GM20431 (cell line): ENCODE measurements around the gene S100PBP.

Experiments
- in situ Hi-C: fragments of 300-500 bp; cut with MseI, MboI; formaldehyde crosslinking; loops from one replicate; pipeline ENCODE4 v1.15.0; 2020; ENCODE audit warnings: low sequenced_read_pairs; ENCODE audit not compliant: unreplicated experiment

S100PBP gene

DNA sequence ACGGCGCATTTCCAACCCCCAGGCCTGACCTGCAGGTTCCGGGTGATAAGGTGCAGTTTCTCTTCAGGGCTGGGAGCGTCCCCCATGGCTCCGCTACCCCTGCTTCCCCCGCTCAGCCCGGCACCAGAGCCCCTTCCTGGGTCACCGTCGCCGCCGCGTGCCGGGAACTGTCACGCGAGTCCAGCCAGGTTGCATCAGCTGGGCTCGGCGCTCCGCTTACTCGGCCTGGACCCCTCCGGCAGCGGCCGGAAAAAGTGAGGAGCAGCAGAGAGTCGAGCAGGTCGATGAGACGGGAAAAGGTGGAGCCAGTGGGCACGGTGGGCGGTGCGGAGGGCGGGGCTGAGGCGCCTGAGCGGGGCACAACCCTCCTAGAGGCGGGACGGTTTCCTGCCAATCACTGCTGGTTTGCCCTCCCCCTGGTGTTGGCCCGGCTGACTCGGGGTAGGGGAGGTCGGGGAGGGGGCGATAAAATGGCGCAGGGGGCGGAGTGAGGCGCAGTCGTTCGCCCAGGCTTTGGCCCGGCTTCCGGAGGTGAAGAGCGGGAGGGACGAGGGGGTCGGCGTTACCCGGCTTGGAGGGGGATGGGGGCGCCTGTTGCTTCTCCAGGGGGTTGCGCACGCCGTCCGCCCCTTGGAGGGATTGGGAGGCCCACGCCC is at the start of gene S100PBP, which contains the start of gene YARS1:
Gene S100PBP (plus strand): TSS at position 495 of the 656 bp plus-strand sequence. CDS start 8,447 bp downstream, outside the sequence.
Gene YARS1 (minus strand): TSS at position 200 of the 656 bp plus-strand sequence. CDS start 114 bp downstream, at position 86.
- in situ Hi-C loops: no loop called here

DNA sequence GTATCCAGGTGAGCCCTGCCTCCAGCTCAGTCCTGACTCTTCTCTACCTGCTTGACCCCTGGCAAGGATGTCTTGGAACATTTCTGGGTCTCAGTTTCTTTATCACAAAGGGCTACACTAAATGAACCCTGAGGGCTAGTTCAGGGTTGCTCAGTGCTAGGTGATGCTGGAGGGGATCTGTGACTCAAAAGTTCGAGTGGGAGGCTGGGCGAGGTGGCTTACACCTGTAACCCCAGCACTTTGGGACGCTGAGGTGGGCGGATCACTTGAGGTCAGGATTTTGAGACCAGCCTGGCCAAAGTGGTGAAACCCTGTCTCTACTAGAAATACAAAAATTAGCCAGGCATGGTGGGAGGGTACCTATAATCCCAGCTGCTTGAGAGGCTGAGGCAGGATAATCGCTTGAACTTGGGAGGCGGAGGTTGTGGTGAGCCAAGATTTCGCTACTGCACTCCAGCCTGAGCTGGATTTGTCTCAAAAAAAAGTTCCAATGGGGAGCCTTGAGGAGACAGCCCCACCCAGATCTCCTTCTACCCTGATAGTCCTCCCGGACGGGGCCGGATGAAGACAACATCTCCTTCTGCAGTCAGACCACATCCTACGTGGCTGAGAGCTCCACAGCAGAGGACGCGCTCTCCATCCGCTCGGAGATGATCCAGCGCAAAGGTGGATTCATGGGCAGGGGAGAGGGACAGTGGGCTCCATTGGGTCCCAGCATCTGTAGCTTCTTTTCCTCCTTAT is 49.2 kb upstream of the S100PBP start:
- in situ Hi-C loops: no loop called here

- in situ Hi-C loops: no loop called here
Measured at GRCh38 chr1:32769524-32770220, 47.8 kb upstream of the S100PBP start.

GRCh38 chr1:32770221-32770731 is 47.2 kb upstream of the S100PBP start:
- in situ Hi-C loops: no loop called here

DNA sequence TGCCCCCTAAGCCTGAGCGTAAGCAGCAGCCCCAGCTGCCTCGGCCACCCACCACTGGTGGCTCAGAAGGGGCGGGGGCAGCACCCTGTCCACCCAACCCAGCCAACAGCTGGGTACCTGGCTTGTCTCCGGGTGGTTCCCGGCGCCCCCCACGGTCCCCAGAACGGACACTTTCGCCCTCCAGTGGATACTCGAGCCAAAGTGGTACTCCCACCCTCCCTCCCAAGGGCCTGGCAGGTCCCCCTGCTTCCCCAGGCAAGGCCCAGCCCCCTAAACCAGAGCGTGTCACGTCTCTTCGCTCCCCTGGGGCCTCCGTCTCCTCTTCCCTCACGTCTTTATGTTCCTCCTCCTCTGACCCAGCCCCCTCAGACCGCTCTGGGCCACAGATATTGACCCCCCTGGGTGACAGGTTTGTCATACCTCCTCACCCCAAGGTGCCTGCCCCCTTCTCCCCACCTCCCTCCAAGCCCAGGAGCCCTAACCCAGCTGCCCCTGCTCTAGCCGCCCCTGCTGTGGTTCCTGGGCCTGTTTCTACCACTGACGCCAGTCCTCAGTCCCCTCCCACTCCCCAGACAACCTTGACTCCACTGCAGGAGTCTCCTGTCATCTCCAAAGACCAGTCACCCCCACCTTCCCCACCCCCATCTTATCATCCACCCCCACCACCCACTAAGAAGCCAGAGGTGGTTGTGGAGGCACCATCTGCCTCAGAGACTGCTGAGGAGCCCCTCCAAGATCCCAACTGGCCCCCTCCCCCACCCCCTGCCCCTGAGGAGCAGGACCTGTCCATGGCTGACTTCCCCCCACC is 46.5 kb upstream of the S100PBP start:
- in situ Hi-C loops: no loop called here

DNA sequence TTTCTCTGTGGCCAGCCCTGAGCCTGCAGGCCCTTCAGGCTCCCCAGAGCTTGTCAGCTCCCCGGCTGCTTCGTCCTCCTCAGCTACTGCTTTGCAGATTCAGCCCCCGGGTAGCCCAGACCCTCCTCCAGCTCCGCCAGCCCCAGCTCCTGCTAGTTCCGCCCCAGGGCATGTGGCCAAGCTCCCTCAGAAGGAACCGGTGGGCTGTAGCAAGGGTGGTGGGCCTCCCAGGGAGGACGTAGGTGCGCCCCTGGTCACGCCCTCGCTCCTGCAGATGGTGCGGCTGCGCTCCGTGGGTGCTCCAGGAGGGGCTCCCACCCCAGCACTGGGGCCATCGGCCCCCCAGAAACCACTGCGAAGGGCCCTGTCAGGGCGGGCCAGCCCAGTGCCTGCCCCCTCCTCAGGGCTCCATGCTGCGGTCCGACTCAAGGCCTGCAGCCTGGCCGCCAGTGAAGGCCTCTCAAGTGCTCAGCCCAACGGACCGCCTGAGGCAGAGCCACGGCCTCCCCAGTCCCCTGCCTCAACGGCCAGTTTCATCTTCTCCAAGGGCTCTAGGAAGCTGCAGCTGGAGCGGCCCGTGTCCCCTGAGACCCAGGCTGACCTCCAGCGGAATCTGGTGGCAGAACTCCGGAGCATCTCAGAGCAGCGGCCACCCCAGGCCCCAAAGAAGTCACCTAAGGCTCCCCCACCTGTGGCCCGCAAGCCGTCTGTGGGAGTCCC is 45.7 kb upstream of the S100PBP start:
- in situ Hi-C loops: no loop called here

DNA sequence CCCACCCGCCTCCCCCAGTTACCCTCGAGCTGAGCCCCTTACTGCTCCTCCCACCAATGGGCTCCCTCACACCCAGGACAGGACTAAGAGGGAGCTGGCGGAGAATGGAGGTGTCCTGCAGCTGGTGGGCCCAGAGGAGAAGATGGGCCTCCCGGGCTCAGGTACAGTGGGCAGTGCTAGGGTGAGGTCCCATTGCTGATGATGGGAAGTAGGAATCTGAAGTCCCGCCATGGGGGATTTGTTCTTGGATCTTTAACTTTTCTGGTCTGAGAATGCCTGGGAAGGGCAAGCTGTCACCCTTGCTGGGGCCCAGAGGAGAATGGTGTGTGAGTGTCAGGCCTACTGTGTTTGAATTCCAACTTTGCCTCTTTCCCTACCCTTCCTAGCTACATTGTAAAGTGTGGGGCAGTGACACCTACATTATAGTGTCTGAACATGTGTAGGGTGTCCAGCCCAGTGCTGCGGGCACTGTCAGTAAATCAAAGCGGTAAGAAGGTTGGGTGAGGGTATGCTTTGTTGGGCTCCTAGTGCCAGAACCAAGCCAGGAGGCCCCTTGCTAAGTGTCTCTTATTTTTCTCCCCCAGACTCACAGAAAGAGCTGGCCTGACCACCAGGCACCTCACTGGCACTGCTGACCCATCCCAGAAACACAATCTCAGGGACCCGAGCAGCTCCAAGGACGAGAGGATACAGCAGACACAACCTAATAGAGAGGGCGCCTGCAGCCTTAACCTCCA is 45.0 kb upstream of the S100PBP start:
- in situ Hi-C loops: no loop called here

DNA sequence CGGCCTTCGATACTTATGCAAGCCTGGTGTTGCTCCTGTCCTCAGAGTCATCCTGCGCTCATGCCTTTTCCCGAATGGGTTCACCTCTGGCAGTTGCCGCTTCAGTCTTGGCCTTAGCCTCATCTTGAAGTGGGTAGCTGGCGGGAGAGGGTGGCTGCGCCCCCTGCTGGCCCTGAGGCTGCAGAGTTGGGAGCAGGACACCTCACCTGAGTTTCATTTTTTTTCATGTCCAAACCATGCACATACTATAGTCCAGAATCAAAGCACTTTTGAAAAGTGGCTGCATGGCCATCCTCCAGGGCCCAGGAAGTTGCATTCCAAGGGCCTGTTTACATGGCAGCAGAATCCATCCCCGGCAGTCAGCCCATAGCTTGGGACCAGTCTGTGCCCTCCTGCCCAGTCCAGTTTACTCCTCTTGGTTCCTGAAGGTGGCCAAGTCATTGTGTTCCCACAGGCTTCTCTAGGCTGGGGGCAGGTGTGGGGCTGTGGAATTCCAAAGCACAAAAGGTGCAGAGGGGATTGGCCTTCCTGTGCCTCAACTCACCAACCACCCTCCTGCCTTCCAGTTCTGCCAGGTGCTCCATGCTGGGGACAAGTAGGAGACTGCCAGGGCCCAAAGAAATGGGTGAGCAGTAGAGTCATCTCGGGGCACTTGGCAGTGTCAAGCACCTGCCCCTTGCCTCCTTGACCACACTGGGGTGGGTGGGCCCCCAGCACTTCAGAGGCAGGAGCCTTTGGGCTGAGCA is 44.3 kb upstream of the S100PBP start:
- in situ Hi-C loops: no loop called here

DNA sequence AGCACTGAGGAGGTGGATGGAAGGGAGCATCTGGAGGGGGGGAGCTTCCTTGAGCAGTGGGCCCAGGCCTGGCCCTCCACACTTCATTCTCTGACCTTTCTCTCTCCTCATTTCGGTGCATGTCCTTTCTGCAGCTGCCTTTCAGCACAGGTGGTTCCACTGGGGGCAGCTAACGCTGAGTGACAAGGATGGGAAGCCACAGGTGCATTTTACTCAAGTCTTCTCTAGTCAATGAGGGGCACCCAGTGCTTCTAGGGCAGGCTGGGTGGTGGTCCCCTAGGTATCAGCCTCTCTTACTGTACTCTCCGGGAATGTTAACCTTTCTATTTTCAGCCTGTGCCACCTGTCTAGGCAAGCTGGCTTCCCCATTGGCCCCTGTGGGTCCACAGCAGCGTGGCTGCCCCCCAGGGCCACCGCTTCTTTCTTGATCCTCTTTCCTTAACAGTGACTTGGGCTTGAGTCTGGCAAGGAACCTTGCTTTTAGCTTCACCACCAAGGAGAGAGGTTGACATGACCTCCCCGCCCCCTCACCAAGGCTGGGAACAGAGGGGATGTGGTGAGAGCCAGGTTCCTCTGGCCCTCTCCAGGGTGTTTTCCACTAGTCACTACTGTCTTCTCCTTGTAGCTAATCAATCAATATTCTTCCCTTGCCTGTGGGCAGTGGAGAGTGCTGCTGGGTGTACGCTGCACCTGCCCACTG is 43.5 kb upstream of the S100PBP start:
- in situ Hi-C loops: no loop called here

- in situ Hi-C loops: no loop called here
Measured at GRCh38 chr1:32774464-32774808, 43.0 kb upstream of the S100PBP start.

GRCh38 chr1:32774950-32775634 is 42.4 kb upstream of the S100PBP start:
- in situ Hi-C loops: no loop called here

- in situ Hi-C loops: no loop called here
Measured at GRCh38 chr1:32775640-32776337, 41.7 kb upstream of the S100PBP start.

GRCh38 chr1:32779242-32779641 is 38.2 kb upstream of the S100PBP start:
- in situ Hi-C loops: no loop called here

GRCh38 chr1:32780005-32780404 is 37.4 kb upstream of the S100PBP start:
- in situ Hi-C loops: no loop called here

DNA sequence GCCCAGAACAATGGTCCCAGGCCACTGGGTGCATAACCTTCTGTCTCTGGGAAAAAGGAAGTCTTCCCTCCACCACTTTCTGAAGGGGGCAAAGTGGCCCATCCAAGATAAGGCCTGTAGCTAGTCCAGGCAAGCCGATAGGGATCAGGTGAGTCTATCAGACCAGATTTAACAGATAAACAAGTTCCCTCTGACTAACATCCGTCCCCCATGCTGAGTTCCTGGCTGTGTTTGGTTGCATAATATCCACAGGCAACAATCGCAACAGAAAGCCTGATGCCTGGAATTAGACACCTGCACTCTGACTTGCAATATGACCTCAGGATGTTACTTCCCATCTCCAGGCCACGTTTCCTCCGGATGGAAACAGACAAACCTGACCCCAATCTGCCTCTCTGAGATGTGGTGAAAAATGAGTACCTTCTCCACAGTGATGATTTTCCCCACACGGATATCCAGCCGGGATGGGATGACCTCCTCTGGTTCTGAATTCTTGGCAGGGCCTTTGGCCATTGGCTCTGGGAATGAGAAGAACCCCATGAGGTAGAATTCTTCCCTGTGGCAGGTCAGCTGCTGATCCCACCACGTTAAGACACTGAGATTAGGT is 36.7 kb upstream of the S100PBP start:
- in situ Hi-C loops: no loop called here

GRCh38 chr1:32782086-32782485 is 35.4 kb upstream of the S100PBP start:
- in situ Hi-C loops: no loop called here
